H9 (cell line): ENCODE measurements around the gene DAB2IP. TPM values are rescaled to one million over a fixed set of nuclear protein-coding genes. Genes with fewer than 3 reads are reported as not detected.

Experiments used
- DNase-seq: peaks from one replicate; pipeline ENCODE4 v3.0.0-alpha.2; 2017
- H2AFZ ChIP-seq: one replicate; pipeline ENCODE4 v1.6.1; 2013; ENCODE audit warnings: mild to moderate bottlenecking, low read length, control low read depth, moderate library complexity
- H2AK5ac ChIP-seq: 2 replicates; pipeline ENCODE4 v1.6.1; 2013; ENCODE audit warnings: low read length, control low read depth, mixed read lengths; ENCODE audit not compliant: insufficient read length
- H2BK120ac ChIP-seq: one replicate; pipeline ENCODE4 v1.6.1; 2013; ENCODE audit warnings: low read depth, mild to moderate bottlenecking, low read length, control low read depth, inconsistent platforms; ENCODE audit not compliant: poor library complexity, severe bottlenecking
- H2BK12ac ChIP-seq: 2 replicates; pipeline ENCODE4 v1.6.1; 2013; ENCODE audit warnings: low read length, control low read depth, mixed read lengths, low read depth; ENCODE audit not compliant: insufficient read length
- H2BK15ac ChIP-seq: 2 replicates; pipeline ENCODE4 v1.6.1; 2013; ENCODE audit warnings: low read depth, low read length, control low read depth
- H2BK20ac ChIP-seq: one replicate; pipeline ENCODE4 v1.6.1; 2013; ENCODE audit warnings: low read depth, mild to moderate bottlenecking, low read length, control low read depth, inconsistent platforms; ENCODE audit not compliant: poor library complexity, severe bottlenecking
- H2BK5ac ChIP-seq: 2 replicates; pipeline ENCODE4 v1.6.1; 2013; ENCODE audit warnings: low read length, control low read depth, mixed read lengths; ENCODE audit not compliant: insufficient read length
- H3K14ac ChIP-seq: 2 replicates; pipeline ENCODE4 v1.6.1; 2013; ENCODE audit warnings: low read length, control low read depth; ENCODE audit not compliant: insufficient read depth
- H3K18ac ChIP-seq: 2 replicates; pipeline ENCODE4 v1.6.1; 2013; ENCODE audit warnings: low read depth, mild to moderate bottlenecking, mixed read lengths, low read length, control low read depth; ENCODE audit not compliant: insufficient read length
- H3K23ac ChIP-seq: 2 replicates; pipeline ENCODE4 v1.6.1; 2013; ENCODE audit warnings: low read length, control low read depth, mixed read lengths, low read depth; ENCODE audit not compliant: insufficient read length
- H3K23me2 ChIP-seq: 2 replicates; pipeline ENCODE4 v1.6.1; 2013; ENCODE audit warnings: low read depth, mild to moderate bottlenecking, mixed read lengths, low read length, control low read depth; ENCODE audit not compliant: insufficient read length, poor library complexity, severe bottlenecking
- H3K27ac ChIP-seq: 2 replicates; pipeline ENCODE4 v1.5.1; 2013; ENCODE audit warnings: low read length, control low read depth, mixed read lengths, low read depth; ENCODE audit not compliant: insufficient read length
- H3K27me3 ChIP-seq: 2 replicates; pipeline ENCODE4 v1.6.1; 2013; ENCODE audit warnings: low read length, control low read depth, inconsistent platforms; ENCODE audit not compliant: insufficient read depth
- H3K4ac ChIP-seq: 2 replicates; pipeline ENCODE4 v1.6.1; 2013; ENCODE audit warnings: low read depth, mild to moderate bottlenecking, control low read depth, inconsistent platforms, low read length, moderate library complexity
- H3K4me1 ChIP-seq: 2 replicates; pipeline ENCODE4 v1.6.1; 2013; ENCODE audit warnings: low read length, control low read depth, inconsistent platforms; ENCODE audit not compliant: insufficient read depth
- H3K4me2 ChIP-seq: 2 replicates; pipeline ENCODE4 v1.6.1; 2013; ENCODE audit warnings: low read length, control low read depth, mixed read lengths; ENCODE audit not compliant: insufficient read length, insufficient read depth
- H3K56ac ChIP-seq: 2 replicates; pipeline ENCODE4 v1.6.1; 2013; ENCODE audit warnings: low read depth, mild to moderate bottlenecking, mixed read lengths, low read length, control low read depth; ENCODE audit not compliant: insufficient read length
- H3K79me1 ChIP-seq: 2 replicates; pipeline ENCODE4 v1.6.1; 2013; ENCODE audit warnings: low read depth, mild to moderate bottlenecking, moderate library complexity, low read length, control low read depth, inconsistent platforms; ENCODE audit not compliant: insufficient read depth, poor library complexity, severe bottlenecking
- H3K79me2 ChIP-seq: 2 replicates; pipeline ENCODE4 v1.6.1; 2013; ENCODE audit warnings: low read length, control low read depth, inconsistent platforms; ENCODE audit not compliant: insufficient read depth
- H3K9ac ChIP-seq: 2 replicates; pipeline ENCODE4 v1.6.1; 2013; ENCODE audit warnings: low read length, control low read depth, mixed read lengths; ENCODE audit not compliant: insufficient read length; ENCODE audit errors: extremely low read depth
- H3K9me3 ChIP-seq: one replicate; pipeline ENCODE4 v1.6.1; 2013; ENCODE audit warnings: low read depth, low read length, inconsistent platforms; ENCODE audit not compliant: control insufficient read depth
- H3T11ph ChIP-seq: one replicate; pipeline ENCODE4 v1.6.1; 2013; ENCODE audit warnings: mild to moderate bottlenecking, low read length, control low read depth, inconsistent platforms
- H4K20me1 ChIP-seq: one replicate; pipeline ENCODE4 v1.6.1; 2013; ENCODE audit not compliant: control insufficient read depth, insufficient read length, insufficient read depth
- H4K5ac ChIP-seq: 2 replicates; pipeline ENCODE4 v1.6.1; 2013; ENCODE audit warnings: low read depth, mild to moderate bottlenecking, mixed read lengths, low read length, control low read depth; ENCODE audit not compliant: insufficient read length
- H4K8ac ChIP-seq: replicated peaks from 2 replicates; pipeline ENCODE4 v1.6.1; 2013; ENCODE audit warnings: low read length, control low read depth, mixed read lengths, low read depth; ENCODE audit not compliant: insufficient read length
- H4K91ac ChIP-seq: 2 replicates; pipeline ENCODE4 v1.6.1; 2013; ENCODE audit warnings: low read depth, mild to moderate bottlenecking, moderate library complexity, mixed read lengths, low read length, control low read depth; ENCODE audit not compliant: insufficient read length
- H3K27ac Mint-ChIP-seq, 3 experiments: 2 replicates in 2 of 3; 3 replicates in 1 of 3; pipeline ENCODE4 v1.8.0; 2020 to 2021; ENCODE audit warnings: mixed read lengths in 3 of 3, mild to moderate bottlenecking in 1 of 3, moderate library complexity in 1 of 3
- H3K27me3 Mint-ChIP-seq: 2 replicates; pipeline ENCODE4 v1.8.0; 2021; ENCODE audit warnings: low read depth, mild to moderate bottlenecking, moderate library complexity, mixed read lengths
- H3K36me3 Mint-ChIP-seq, 3 experiments: 2 replicates in 2 of 3; 3 replicates in 1 of 3; pipeline ENCODE4 v1.8.0; 2020 to 2021; ENCODE audit warnings: low read depth in 3 of 3, mixed read lengths in 3 of 3; ENCODE audit not compliant: insufficient read depth in 1 of 3
- H3K4me1 Mint-ChIP-seq, 2 experiments: 2 replicates each; pipeline ENCODE4 v1.8.0; 2020; ENCODE audit warnings: mixed read lengths in 2 of 2
- H3K4me3 Mint-ChIP-seq, 2 experiments: 2 replicates in 1 of 2; 3 replicates in 1 of 2; pipeline ENCODE4 v1.8.0; 2020 to 2021; ENCODE audit warnings: mild to moderate bottlenecking in 2 of 2, mixed read lengths in 2 of 2, moderate library complexity in 1 of 2
- H3K9me3 Mint-ChIP-seq, 2 experiments: 2 replicates in 1 of 2; 3 replicates in 1 of 2; pipeline ENCODE4 v1.8.0; 2020; ENCODE audit warnings: mild to moderate bottlenecking in 2 of 2, mixed read lengths in 2 of 2, moderate library complexity in 1 of 2
- WGBS: extraction: QIAGEN DNeasy Blood & Tissue Kit; methylation state at CpG from one replicate; pipeline ENCODE4 v1.1.7; 2013; ENCODE audit warnings: missing lambda C conversion rate, low lambda C conversion rate, mixed read lengths; ENCODE audit not compliant: insufficient read length; ENCODE audit errors: extremely low coverage; 5-methylcytosine and 5-hydroxymethylcytosine counted together
- total RNA-seq: library from RNA; stranded (reverse); gene quantifications from 2 replicates; pipeline ENCODE4 v1.2.1, GENCODE V29; 2021
- TF ChIP-seq, protein P1 (sequence below): fragments of 200-600 bp; sonication (generic); conservative IDR thresholded peaks from 3 replicates; pipeline ENCODE4 v1.8.0; 2021; ENCODE audit warnings: antibody characterized with exemption, mild to moderate bottlenecking

The DAB2IP gene
- total RNA-seq, 1 experiment from 2014 or later: 22.6 TPM

DNA sequence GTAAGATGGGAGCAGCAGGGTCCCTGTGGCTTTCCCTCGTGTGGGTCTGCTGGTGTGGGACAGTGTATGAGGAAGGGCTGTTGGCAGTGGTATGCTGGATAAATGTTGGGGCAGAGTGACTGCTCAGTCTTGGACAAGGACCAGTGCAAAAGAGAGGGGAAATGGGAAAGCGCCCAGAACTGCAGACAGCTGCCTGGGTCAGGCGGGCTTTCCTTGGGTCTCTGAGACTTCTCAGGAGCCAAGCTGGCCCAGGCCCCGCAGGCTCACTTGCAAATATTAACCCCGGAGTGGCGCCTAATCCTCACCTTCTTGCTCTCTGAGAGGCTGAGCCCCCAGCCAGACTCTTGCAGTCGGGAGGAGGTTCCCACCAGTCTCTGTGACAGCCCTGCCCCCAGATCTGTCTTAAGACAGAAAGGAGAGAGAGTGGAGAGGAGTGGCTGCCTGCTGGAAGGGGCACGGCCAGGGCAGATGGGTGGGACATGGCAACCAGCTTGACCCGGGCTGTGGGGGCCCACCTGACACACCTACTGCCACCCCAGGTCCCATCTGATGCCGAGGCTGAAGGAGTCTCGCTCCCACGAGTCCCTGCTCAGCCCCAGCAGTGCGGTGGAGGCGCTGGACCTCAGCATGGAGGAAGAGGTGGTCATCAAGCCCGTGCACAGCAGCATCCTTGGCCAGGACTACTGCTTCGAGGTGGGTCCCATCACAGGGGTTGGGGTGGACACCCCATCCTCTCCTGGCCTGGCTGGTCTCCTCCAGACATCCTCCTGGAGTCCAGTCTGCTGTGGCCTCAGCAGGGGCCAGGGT lies 105.2 kb downstream of the DAB2IP start:
- WGBS: no CpG with 5 or more reads among the region's 16 CpGs
- H2BK12ac ChIP-seq: no peak overlapping the region
- H3K56ac ChIP-seq: no peak overlapping the region
- no peak overlapping the region for H2AK5ac ChIP-seq
- H3K4ac ChIP-seq: no peak overlapping the region
- H3K27ac ChIP-seq: no peak overlapping the region
- no peaks in the 10 kb centered on the region for H4K20me1 ChIP-seq
- no peak overlapping the region for H2BK120ac ChIP-seq
- no peaks in the 10 kb centered on the region for H3K4me1 ChIP-seq
- H4K8ac ChIP-seq: no peak overlapping the region
- H3K9ac ChIP-seq: no peak overlapping the region
- Mint-ChIP-seq H3K9me3 (no peaks in the 10 kb centered on the region; a peak in 1 of 5 replicates), H3K36me3 (peaks cover 7 to 21% (median 21%) of the 10 kb centered on the region in 3 experiments; a peak in 6 of 7 replicates), H3K27me3 (no peaks in the 10 kb centered on the region), H3K4me1 (peaks cover 8 to 9% of the 10 kb centered on the region in 2 experiments), H3K4me3 (no peak overlapping the region), H3K27ac (peak overlapping the region in 2 of 3 experiments; percentile 31 to 38; a peak in 2 of 7 replicates)
- no peak overlapping the region for H3K18ac ChIP-seq
- H4K5ac ChIP-seq: no peak overlapping the region
- H3K4me2 ChIP-seq: no peak overlapping the region
- TF ChIP-seq, protein P1, sequence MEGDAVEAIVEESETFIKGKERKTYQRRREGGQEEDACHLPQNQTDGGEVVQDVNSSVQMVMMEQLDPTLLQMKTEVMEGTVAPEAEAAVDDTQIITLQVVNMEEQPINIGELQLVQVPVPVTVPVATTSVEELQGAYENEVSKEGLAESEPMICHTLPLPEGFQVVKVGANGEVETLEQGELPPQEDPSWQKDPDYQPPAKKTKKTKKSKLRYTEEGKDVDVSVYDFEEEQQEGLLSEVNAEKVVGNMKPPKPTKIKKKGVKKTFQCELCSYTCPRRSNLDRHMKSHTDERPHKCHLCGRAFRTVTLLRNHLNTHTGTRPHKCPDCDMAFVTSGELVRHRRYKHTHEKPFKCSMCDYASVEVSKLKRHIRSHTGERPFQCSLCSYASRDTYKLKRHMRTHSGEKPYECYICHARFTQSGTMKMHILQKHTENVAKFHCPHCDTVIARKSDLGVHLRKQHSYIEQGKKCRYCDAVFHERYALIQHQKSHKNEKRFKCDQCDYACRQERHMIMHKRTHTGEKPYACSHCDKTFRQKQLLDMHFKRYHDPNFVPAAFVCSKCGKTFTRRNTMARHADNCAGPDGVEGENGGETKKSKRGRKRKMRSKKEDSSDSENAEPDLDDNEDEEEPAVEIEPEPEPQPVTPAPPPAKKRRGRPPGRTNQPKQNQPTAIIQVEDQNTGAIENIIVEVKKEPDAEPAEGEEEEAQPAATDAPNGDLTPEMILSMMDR: no peak
- H2BK15ac ChIP-seq: no peak overlapping the region
- no peak overlapping the region for H3K23ac ChIP-seq
- H3K27me3 ChIP-seq: no peaks in the 10 kb centered on the region
- H3K14ac ChIP-seq: no peak overlapping the region; the same call in 1 of the 2 replicates
- H3K79me1 ChIP-seq: no peaks in the 10 kb centered on the region
- no peak overlapping the region for H2BK5ac ChIP-seq
- H3K23me2 ChIP-seq: no peaks in the 10 kb centered on the region
- no peaks in the 10 kb centered on the region for H3K9me3 ChIP-seq
- H4K91ac ChIP-seq: no peak overlapping the region
- no peak overlapping the region for H2AFZ ChIP-seq
- no peak overlapping the region for H2BK20ac ChIP-seq
- H3T11ph ChIP-seq: no peak overlapping the region
- DNase-seq: no peak
- no peaks in the 10 kb centered on the region for H3K79me2 ChIP-seq
